Measurements from ENCODE around the gene FBXO15.

The FBXO15 gene

DNA sequence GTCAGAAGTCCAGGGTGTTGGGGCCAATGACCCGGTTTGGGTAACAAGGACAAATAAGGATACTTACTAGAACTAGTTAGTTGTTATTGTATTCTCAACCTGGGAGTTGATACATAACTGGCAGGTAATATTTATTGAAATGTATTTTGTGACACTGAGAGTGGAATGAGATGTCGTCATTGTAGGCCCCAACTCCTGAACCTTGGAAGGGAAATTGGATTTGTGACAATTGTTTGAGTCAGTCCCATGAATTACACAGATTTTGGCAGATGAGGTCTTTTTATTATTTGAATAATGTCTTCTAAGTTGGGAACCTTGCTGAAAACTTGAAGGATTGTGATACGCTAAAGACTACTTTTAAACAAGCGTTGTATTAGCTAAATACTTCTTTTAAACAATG lies 5.7 kb upstream of the FBXO15 start:
- DNase-seq = no peak

DNA sequence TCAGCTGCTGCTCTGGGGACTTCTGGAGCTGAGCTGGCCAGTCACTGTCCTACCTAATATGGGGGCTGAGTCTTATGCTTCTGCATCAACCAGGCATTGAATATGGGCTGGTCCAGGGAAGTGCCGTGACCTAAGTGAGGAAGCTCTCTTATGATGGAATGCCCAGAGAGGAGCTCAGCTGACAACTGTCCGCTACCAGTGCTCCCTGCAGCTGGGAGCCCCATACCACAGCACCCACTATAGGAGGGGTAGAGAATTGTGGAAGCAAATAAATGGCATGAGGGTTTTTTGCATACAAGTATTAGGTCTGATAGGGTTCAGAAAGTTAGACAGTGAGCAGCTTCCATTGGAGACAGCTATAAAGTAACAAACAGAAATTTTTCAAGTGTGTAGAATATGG lies 5.2 kb upstream of the FBXO15 start:
- no peak for DNase-seq

- DNase-seq = no peak
Measured at GRCh38 chr18:74152270-74152669, 4.6 kb upstream of the FBXO15 start.

DNA sequence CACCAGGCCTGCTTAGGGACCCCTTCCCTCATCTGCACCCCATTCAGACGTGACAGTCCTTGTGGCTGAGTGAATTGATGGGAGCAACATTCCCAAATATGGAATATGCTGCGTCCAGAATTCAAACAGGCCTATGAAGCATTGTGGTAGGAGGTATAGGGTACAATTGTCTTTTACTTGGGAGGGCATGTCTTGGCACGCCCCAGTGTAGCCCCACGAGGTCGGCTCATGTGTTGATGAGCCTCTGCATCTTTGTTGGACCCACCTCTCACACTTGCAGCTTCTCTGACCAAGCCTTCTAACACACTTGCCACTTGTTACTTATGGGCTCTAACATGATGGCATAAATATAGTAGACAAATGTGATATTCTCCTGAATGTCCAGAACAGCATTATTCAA lies 2.2 kb upstream of the FBXO15 start:
- DNase-seq = no peak

- no peak for DNase-seq
Measured at GRCh38 chr18:74148543-74149070, 973 bp upstream of the FBXO15 start.

- no peak for DNase-seq
Measured at GRCh38 chr18:74147491-74147778, 199 bp downstream of the FBXO15 start.

DNA sequence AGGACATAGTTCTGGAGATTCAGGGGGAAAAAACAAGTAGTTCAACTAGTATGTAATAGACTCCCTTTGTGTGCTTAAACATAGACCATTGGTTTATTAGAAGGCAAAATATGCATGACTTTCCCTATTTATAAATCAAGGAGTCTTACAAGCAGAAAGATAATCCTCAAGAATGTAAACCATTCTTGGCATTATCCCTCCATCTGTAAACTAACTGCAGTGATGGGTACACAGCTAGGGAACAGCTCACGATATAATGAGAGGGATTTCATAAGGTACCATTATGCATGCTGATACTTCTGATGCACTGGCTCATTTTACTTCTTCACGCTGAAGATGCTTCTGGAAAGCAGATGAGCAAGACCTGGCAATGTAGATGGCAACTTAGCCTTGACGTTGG lies 878 bp downstream of the FBXO15 start:
- no peak for DNase-seq

- no peak for DNase-seq
Measured at GRCh38 chr18:74142252-74142651, 5.4 kb downstream of the FBXO15 start.

DNA sequence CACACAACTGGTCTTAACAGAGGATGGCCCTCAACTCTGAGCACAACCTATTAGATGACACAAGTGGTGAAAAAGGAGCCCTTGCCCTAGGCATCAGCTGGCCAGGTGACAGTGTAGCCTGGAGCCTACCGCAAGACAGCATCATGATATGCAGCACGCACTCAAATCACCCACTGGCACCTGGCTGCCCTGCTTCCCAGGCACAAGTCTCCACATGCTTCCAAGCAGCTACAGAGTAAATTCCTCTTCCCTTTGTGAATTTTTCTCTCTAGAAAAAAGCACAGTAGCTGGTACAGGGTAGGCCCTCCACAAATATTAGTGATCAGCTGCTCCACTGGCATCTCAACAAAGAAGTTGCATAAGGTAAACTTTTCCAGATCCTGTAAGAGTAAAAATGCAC lies 6.0 kb downstream of the FBXO15 start:
- no peak for DNase-seq

DNA sequence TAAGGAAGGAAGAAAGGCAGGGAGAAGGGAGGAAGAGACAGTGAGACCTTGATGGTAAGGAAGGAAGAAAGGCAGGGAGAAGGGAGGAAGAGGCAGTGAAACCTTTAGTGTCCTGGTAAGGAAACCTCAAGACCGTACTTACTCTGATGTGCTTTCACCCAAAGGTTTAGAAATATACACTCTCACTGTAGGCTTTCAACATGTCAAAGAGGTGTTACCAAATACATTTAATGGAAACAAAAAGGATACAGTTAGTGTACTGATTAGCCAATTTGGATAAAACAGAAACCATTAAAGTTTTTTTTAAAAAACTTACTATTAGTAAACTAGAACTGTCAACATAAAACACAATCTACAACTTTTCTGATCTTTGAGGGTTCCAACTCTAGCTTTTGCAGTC lies 7.1 kb downstream of the FBXO15 start:
- no peak for DNase-seq

- no peak for DNase-seq
Measured at GRCh38 chr18:74139888-74140287, 7.7 kb downstream of the FBXO15 start.

- DNase-seq = no peak
Measured at GRCh38 chr18:74139411-74139810, 8.2 kb downstream of the FBXO15 start.

- no peak for DNase-seq
Measured at GRCh38 chr18:74137920-74138538, 9.6 kb downstream of the FBXO15 start.

DNA sequence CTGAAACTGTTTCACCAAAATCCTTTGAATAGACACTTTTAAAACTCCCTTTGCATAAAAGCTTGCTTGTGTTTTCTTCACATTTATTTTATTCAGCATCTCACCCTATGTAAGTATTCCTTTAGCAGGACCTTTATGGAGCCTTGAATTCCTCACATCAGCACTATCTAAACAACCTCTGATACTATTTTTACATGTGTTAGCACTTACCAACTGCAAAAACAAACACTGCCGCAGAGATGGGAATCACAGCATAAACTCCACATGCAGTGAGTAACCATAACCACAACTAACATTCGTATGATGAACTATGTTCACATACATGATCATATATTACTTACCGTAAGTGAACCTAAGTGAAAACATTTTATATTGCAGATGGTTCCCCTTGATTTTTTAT lies 15.4 kb downstream of the FBXO15 start:
- no peak for DNase-seq

GRCh38 chr18:74131124-74131523 lies 16.5 kb downstream of the FBXO15 start:
- DNase-seq = no peak

DNA sequence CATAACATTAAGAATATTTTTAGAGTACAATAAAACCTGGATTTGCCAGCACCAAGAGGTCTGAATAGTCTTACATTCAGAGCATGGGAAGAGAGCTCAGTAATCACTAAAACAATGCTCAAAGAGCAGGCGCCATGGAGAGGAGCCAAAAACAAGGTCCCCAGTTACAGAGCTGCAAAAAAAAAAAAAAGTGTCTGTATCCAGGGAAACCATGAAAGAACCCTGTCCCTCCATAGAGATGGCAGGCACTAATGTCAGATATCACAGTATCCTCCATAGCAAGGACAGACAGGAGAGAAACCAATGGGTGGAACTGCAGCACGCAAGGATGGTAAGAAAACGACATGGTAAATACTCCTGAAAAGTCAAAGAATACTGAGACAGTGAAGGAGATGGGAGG lies 19.5 kb downstream of the FBXO15 start:
- no peak for DNase-seq

- no peak for DNase-seq
Measured at GRCh38 chr18:74126684-74127655, 20.7 kb downstream of the FBXO15 start.

DNA sequence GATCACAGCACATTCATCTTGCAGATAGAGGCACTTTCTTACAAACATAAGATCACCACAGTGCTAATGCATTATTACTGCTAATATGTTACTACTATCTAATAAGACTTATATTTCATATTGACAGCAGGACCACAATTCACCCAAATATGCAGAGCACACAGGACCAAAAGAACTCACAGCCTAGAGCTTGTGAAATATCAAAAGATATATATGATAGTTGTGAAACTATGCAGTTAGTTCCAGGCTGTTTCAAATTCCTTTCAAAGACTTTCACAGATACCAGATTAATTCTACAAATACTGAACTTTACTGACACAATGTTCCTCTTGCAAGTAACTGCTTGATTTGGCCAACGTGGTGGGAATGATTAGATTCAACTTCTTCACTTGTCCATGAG lies 23.0 kb downstream of the FBXO15 start:
- DNase-seq = no peak

- DNase-seq = no peak
Measured at GRCh38 chr18:74123200-74123599, 24.4 kb downstream of the FBXO15 start.

DNA sequence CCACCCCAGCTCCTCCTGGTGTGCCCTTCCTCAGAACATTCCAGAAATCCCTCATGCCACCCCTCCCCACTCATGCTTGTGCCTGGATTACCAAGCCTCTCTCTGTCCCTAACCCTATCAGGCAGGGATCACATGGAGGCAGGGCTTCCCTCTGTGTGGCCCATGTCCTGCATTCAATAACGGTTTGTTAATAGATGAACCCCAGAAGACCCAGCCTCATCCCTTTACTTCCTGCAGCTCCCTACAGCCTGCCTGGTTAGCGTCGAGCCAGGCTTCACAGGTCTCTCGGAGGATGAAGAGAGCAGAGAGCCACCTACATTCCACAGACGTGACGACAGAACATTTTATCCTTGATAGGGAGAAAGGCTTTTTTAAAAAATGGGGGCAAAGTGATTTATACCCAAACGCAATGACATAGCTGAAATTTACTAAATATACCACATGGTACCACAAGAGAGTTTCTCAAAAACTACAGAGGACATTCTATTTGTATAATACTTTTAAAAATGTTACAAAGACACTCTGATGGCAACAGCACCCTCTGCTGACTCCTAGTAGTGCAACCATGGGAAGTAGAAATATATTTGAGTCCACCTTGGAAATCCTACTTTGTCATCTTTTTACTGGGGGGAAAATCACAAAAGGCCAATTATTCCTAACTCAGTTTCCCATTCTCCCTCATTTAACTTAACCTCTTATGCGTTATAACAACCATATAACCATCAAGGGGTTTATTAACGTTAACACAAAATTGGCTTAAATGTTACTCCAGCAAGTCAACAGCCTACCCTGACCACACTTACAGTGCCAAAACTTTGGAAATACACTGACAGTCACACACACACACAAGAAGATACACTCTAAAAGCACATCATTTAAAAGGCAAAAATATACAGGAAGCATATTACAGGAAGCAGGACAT lies 30.7 kb downstream of the FBXO15 start:
- no peak for DNase-seq

DNA sequence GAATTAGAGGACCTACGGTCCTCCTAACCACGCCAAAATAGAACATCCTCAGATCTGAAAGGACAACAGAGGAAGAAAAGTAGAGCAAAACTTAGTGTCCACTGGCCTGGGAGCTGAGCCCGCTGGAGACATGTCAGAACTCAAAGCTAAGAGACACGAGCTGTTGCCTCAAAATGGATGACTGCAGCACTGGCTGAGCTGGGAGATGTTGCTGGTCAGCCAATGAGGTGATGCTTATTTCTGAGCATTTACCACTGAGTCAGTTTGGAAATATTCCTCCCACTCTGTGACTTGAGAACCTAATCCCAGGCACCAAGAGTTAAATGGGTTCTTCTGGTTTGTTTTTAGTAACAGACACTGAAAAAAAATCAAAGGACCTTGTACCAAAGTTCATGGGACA lies 32.6 kb downstream of the FBXO15 start:
- no peak for DNase-seq

DNA sequence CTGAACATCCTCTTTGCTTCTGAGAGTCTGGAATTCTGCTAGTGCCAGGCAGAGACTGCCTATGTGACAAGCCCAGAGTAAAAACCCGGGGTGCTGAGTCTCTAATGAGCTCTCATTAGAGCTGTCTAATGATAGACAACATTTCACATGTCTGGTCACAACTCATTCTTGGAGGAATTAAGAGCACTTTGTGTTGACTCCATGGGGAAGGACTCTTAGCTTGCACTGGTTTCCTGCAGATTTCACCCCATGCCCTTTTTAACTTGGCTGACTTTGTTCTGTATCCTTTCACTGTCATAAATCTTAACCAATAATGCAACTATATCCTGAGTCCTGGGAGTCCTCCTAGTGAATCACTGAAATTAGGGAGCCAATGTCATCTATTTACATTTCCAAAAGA lies 33.5 kb downstream of the FBXO15 start:
- DNase-seq = no peak

GRCh38 chr18:74113711-74114110 lies 33.9 kb downstream of the FBXO15 start:
- DNase-seq = no peak

Data from activated CD4-positive, alpha-beta T cell treated with anti-CD3 and anti-CD28 coated beads, Interleukin-2, amount 50 U/mL, for 4 hours (primary cell).